ENCODE data around the gene ABCC3. TPM values are rescaled to one million over a fixed set of nuclear protein-coding genes. Genes with fewer than 3 reads are reported as not detected.

The ABCC3 gene
- total RNA-seq, 4 donors from 2014 or later: 190 to 683 (median 305) TPM

DNA sequence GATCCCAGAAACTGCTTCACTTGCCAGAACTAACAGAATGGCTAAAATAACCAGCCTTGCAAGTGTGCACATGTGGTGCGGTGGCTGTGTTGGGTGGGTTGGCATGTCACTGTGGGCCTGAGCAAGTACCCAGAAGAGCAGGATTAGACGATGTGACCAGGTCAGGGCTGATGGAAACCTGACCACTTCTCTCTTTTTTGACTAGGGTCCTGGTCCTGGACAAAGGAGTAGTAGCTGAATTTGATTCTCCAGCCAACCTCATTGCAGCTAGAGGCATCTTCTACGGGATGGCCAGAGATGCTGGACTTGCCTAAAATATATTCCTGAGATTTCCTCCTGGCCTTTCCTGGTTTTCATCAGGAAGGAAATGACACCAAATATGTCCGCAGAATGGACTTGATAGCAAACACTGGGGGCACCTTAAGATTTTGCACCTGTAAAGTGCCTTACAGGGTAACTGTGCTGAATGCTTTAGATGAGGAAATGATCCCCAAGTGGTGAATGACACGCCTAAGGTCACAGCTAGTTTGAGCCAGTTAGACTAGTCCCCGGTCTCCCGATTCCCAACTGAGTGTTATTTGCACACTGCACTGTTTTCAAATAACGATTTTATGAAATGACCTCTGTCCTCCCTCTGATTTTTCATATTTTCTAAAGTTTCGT lies 56.3 kb downstream of the ABCC3 start:
- no peak for TF ChIP-seq POLR2A (IDR thresholded peaks at IDR 0.05)
- TF ChIP-seq, protein P1, sequence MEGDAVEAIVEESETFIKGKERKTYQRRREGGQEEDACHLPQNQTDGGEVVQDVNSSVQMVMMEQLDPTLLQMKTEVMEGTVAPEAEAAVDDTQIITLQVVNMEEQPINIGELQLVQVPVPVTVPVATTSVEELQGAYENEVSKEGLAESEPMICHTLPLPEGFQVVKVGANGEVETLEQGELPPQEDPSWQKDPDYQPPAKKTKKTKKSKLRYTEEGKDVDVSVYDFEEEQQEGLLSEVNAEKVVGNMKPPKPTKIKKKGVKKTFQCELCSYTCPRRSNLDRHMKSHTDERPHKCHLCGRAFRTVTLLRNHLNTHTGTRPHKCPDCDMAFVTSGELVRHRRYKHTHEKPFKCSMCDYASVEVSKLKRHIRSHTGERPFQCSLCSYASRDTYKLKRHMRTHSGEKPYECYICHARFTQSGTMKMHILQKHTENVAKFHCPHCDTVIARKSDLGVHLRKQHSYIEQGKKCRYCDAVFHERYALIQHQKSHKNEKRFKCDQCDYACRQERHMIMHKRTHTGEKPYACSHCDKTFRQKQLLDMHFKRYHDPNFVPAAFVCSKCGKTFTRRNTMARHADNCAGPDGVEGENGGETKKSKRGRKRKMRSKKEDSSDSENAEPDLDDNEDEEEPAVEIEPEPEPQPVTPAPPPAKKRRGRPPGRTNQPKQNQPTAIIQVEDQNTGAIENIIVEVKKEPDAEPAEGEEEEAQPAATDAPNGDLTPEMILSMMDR (IDR thresholded peaks at IDR 0.05): no peak
- Histone ChIP-seq H3K4me3 (no peak overlapping the region), H3K4me1 (peaks cover 0 to 78% (median 10%) of the 10 kb centered on the region in 4 donors), H3K36me3 (peaks cover 0 to 8% (median 0%) of the 10 kb centered on the region in 3 donors), H3K9me3 (no peaks in the 10 kb centered on the region), H3K27ac (peak overlapping the region in 3 of 4 donors; percentile 60 to 85 (median 79)), H3K27me3 (no peaks in the 10 kb centered on the region)
- DNase-seq: no peak

DNA sequence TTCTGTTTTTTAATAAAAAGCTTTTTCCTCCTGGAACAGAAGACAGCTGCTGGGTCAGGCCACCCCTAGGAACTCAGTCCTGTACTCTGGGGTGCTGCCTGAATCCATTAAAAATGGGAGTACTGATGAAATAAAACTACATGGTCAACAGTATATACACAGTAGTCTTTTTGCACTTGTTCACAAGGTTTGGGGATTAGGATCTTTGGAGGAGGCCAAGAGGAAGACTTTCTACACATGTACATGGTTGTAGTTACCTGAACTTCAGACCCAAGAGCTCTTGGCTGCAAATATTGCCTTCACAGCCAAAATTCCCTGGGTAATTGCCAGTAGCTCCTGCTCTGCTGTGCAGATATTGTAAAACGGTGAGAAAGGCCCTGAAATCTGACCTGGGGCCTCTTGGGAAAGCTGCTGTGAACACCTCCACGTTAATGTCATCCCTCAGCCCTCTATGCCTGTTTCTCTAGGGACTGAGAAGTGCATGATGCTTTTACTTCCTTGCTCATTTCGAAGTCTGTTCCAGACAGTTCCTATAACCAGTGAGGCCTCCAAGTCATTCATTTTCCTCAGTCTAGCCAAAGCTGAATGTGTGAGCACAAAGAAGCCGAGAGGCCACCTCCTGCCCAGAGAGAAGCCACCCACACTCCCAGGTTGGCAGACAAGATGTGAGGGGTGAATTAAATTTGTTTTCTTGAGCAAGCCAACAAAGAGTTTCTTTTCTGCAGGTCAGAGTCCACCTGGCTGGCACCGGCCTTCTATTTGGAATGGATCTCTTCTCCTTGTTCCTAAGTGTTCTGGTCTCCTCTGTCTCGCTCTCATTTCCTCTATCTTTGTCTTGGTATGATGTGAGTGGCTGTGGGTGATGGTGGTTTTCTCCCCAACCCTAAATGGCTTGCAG lies 57.1 kb downstream of the ABCC3 start:
- Histone ChIP-seq H3K27me3 (no peaks in the 10 kb centered on the region), H3K4me3 (no peak overlapping the region), H3K27ac (peak overlapping the region in 3 of 4 donors; percentile 60 to 85 (median 79)), H3K4me1 (peaks cover 0 to 70% (median 10%) of the 10 kb centered on the region in 4 donors), H3K9me3 (no peaks in the 10 kb centered on the region), H3K36me3 (peaks cover 0 to 15% (median 0%) of the 10 kb centered on the region in 3 donors)
- peak in 1 of 3 donors; percentile 68 for DNase-seq
- TF ChIP-seq, protein P1 (IDR thresholded peaks at IDR 0.05): no peak
- no peak for TF ChIP-seq POLR2A (IDR thresholded peaks at IDR 0.05)

DNA sequence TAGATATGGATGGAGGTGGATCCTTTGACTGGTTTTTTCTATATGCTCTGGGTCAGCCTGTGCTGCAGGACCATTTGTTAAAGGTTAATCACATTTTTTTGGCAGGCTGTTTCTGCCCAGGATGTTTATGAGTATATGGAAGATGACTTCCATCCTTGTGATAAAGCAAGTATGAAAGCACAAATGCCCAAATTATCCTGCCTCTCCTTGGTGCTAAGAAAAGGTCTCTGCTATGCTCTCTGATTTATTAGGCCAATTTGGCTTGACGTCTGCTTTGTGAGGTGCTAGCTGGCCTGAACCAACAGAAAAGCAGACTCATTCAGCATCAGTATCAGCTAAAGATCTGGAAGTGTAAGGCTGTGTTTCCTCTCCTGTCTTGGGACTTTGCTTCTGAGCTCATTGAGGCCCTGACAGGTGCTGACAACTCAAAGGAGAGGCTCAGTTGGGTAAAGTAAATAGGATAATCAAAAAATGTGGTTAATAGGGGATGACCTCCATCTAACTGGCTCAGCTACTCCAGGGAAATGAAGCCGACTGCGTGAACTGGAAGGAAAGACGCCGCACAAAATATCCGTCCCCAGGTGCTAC lies 57.9 kb downstream of the ABCC3 start:
- H3K27ac ChIP-seq: peak overlapping the region in 3 of 4 donors; percentile 60 to 85 (median 79)
- DNase-seq: no peak

DNA sequence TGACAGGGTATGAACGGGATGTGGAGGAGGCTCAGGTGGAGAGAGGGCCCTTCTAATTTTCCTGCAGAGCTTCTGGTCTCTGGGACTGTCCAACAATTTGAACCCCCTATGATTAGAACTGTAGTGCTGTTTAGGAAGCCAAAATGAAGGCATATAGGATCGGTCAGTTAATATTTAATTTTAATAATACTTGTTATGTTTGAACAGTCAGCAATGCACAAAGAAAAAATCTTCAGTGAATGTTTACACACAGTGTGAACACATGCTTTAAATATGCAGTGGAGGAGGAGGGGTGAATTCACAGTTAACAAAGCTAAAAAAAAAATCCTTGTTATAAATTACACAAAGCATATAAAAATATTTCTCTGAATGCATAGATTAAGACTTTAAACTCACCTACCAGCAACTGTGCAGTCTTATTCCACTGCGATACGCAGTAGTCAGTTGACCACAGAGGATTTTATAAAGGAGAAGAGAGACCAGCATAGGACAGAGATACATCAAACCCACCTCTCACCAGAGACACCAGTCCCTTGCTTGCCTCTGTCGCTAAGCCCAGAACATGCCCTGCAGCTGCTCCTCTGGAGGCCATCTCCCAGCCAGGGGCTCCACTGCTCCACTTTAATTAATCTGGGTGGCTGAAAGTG lies 58.5 kb downstream of the ABCC3 start:
- no peak overlapping the region for H3K4me3 ChIP-seq
- peak overlapping the region in 3 of 4 donors; percentile 60 to 85 (median 79) for H3K27ac ChIP-seq
- TF ChIP-seq, protein P1 (IDR thresholded peaks at IDR 0.05): no peak
- TF ChIP-seq POLR2A (IDR thresholded peaks at IDR 0.05): no peak
- no peaks in the 10 kb centered on the region for H3K9me3 ChIP-seq
- peaks cover 0 to 26% (median 0%) of the 10 kb centered on the region in 3 donors for H3K36me3 ChIP-seq
- DNase-seq: no peak
- peaks cover 0 to 56% (median 7%) of the 10 kb centered on the region in 4 donors for H3K4me1 ChIP-seq
- H3K27me3 ChIP-seq: no peaks in the 10 kb centered on the region

More for the DNA sequence above, 57.9 kb downstream of the ABCC3 start:
- no peak overlapping the region for H3K4me3 ChIP-seq
- TF ChIP-seq POLR2A (IDR thresholded peaks at IDR 0.05): no peak
- H3K4me1 ChIP-seq: peaks cover 0 to 62% (median 7%) of the 10 kb centered on the region in 4 donors
- H3K27me3 ChIP-seq: no peaks in the 10 kb centered on the region
- H3K36me3 ChIP-seq: peaks cover 0 to 20% (median 0%) of the 10 kb centered on the region in 3 donors
- no peaks in the 10 kb centered on the region for H3K9me3 ChIP-seq

DNA sequence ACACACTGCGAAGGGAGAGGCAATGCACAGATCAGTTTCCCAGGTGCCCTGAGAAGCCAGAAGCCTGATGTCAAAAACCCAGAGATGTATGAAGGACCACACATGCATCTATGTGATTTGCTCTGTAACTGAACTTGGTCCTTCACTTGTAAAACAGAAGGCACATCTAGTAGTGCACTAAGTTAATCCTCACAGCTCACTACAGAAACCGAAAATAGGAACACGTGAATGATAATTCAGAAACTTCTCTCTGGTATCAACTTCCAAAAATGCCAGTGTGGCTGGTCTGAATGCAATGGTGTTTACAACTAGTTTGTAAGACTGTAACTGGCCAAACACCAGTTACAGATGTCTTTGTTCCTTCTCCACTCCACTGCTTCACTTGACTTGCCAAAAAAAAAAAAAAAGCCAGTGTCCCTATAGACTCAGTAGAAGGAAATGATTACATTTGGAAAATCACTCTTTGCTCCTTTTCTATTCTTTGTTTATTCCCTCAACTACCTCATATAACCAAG lies 61.7 kb downstream of the ABCC3 start:
- Histone ChIP-seq H3K27me3 (no peaks in the 10 kb centered on the region), H3K4me3 (no peak overlapping the region), H3K36me3 (peaks cover 0 to 51% (median 0%) of the 10 kb centered on the region in 3 donors), H3K9me3 (no peaks in the 10 kb centered on the region), H3K27ac (no peak overlapping the region), H3K4me1 (peaks cover 0 to 26% (median 3%) of the 10 kb centered on the region in 4 donors)
- no peak for DNase-seq
- TF ChIP-seq POLR2A (IDR thresholded peaks at IDR 0.05): no peak
- TF ChIP-seq, protein P1 (IDR thresholded peaks at IDR 0.05): no peak

Data from Peyer's patch (tissue), 4 donors.